B cell (primary cell): ENCODE results near the gene SMIM10L2A. TPM values are rescaled to one million over a fixed set of nuclear protein-coding genes. Genes with fewer than 3 reads are reported as not detected.

Source experiments
- ATAC-seq: fragments of 200-7000 bp; cut with Tn5 transposase; one replicate; pipeline ENCODE4 v1.10.0; 2021; ENCODE audit warnings: low read depth, mild to moderate bottlenecking, moderate number of reproducible peaks, moderate library complexity
- CTCF ChIA-PET: fragments of 350-600 bp; sonication (Branson Sonifier 250); formaldehyde crosslinking; loops from one replicate; lab custom pipeline; 2021; ENCODE audit warnings: antibody characterized with exemption, inconsistent platforms; lab: Charles Lee
- POLR2A ChIA-PET: fragments of 350-600 bp; sonication (Branson Sonifier 250); formaldehyde crosslinking; loops from one replicate; lab custom pipeline; 2021; ENCODE audit warnings: antibody characterized with exemption; lab: Charles Lee
- DNase-seq: peaks from one replicate; pipeline ENCODE4 v3.0.0; 2013
- H2AFZ ChIP-seq: 2 replicates; pipeline ENCODE4 v1.6.1; 2012; ENCODE audit warnings: mild to moderate bottlenecking, low read depth, low read length; ENCODE audit not compliant: insufficient read depth, poor library complexity, severe bottlenecking
- H3K27ac ChIP-seq, 2 donors: 1 replicate in 1 of 2; 2 replicates in 1 of 2; pipeline ENCODE4 v1.5.1; 2012 to 2013; ENCODE audit warnings: low read length in 2 of 2, mild to moderate bottlenecking in 2 of 2, moderate library complexity in 1 of 2
- H3K27me3 ChIP-seq, 4 experiments: fragments of 200-600 bp in 1 of 4; sonication (generic) in 1 of 4; replicated peaks in 1 of 4; 1 replicate in 2 of 4; 2 replicates in 2 of 4; pipeline versions ENCODE4 v1.6.1 to v1.7.0; 2013 to 2016; ENCODE audit warnings: low read length in 3 of 4, mild to moderate bottlenecking in 2 of 4, mixed read lengths in 1 of 4, moderate library complexity in 1 of 4; ENCODE audit not compliant: insufficient read depth in 4 of 4, control insufficient read depth in 3 of 4; ENCODE audit errors: control extremely low read depth in 1 of 4
- H3K36me3 ChIP-seq, 2 experiments: replicated peaks in 1 of 2; 1 replicate in 1 of 2; 2 replicates in 1 of 2; pipeline versions ENCODE4 v1.6.1 to v1.7.1; 2013; ENCODE audit warnings: low read length in 1 of 2; ENCODE audit not compliant: insufficient read depth in 2 of 2, control insufficient read depth in 1 of 2; ENCODE audit errors: control extremely low read depth in 1 of 2, extremely low read depth in 1 of 2
- H3K4me1 ChIP-seq, 2 donors: fragments of 200-600 bp in 1 of 2; sonication (generic) in 1 of 2; 1 replicate in 1 of 2; 2 replicates in 1 of 2; pipeline versions ENCODE4 v1.5.1 to v1.6.1; 2013 to 2017; ENCODE audit warnings: low read length in 2 of 2; ENCODE audit not compliant: control insufficient read depth in 2 of 2, insufficient read depth in 2 of 2
- H3K4me2 ChIP-seq: replicated peaks from 2 replicates; pipeline ENCODE3; 2012; ENCODE audit warnings: mild to moderate bottlenecking, low read depth, low read length; ENCODE audit not compliant: poor library complexity, severe bottlenecking
- H3K4me3 ChIP-seq, 5 experiments: fragments of 200-600 bp in 1 of 5; sonication (generic) in 1 of 5; 1 replicate in 3 of 5; 2 replicates in 2 of 5; pipeline versions ENCODE4 v1.5.1 to v1.7.0; 2011 to 2016; ENCODE audit warnings: low read length in 4 of 5, mild to moderate bottlenecking in 4 of 5, low read depth in 2 of 5, control low read depth in 1 of 5, moderate library complexity in 1 of 5; ENCODE audit not compliant: insufficient read depth in 1 of 5; ENCODE audit errors: control extremely low read depth in 1 of 5, extremely low read depth in 1 of 5
- H3K79me2 ChIP-seq: fragments of 200-600 bp; sonication (generic); one replicate; pipeline ENCODE4 v1.6.0; 2016; ENCODE audit warnings: low read length; ENCODE audit not compliant: control insufficient read depth, insufficient read depth
- H3K9ac ChIP-seq: fragments of 200-600 bp; sonication (generic); 2 replicates; pipeline ENCODE4 v1.6.1; 2017; ENCODE audit warnings: mild to moderate bottlenecking, low read length, moderate library complexity
- H3K9me3 ChIP-seq, 3 donors: one replicate each; pipeline versions ENCODE4 v1.6.1 to v1.7.1; 2013; ENCODE audit warnings: low read length in 2 of 3; ENCODE audit not compliant: control insufficient read depth in 2 of 3, insufficient read depth in 1 of 3; ENCODE audit errors: control extremely low read depth in 1 of 3
- H4K20me1 ChIP-seq: 2 replicates; pipeline ENCODE4 v1.6.0; 2012; ENCODE audit warnings: mild to moderate bottlenecking, low read length; ENCODE audit not compliant: insufficient read depth, control insufficient read depth, poor library complexity, severe bottlenecking
- H3K27ac Mint-ChIP-seq: one replicate; pipeline ENCODE4 v1.8.0; 2021; ENCODE audit warnings: mixed read lengths
- H3K27me3 Mint-ChIP-seq: one replicate; pipeline ENCODE4 v1.8.0; 2021; ENCODE audit warnings: mixed read lengths
- H3K4me1 Mint-ChIP-seq: one replicate; pipeline ENCODE4 v1.8.0; 2021; ENCODE audit warnings: mixed read lengths
- H3K4me3 Mint-ChIP-seq: one replicate; pipeline ENCODE4 v1.8.0; 2021; ENCODE audit warnings: mixed read lengths
- H3K9me3 Mint-ChIP-seq: one replicate; pipeline ENCODE4 v1.8.0; 2022; ENCODE audit warnings: mixed read lengths; ENCODE audit not compliant: insufficient read depth
- EZH2 ChIP-seq: IDR thresholded peaks from 2 replicates; pipeline ENCODE4 v1.6.1; 2012; ENCODE audit warnings: borderline replicate concordance, low read depth, mild to moderate bottlenecking, moderate library complexity, low read length; ENCODE audit not compliant: insufficient read depth, poor library complexity, severe bottlenecking
- WGBS: methylation state at CpG from one replicate; pipeline ENCODE4 v1.1.5; 2013; ENCODE audit warnings: missing lambda C conversion rate; ENCODE audit not compliant: insufficient coverage; 5-methylcytosine and 5-hydroxymethylcytosine counted together
- intact Hi-C: fragments of 100-400 bp; cut with micrococcal nuclease; formaldehyde crosslinking; loops from one replicate; pipeline ENCODE4 v1.10.0; 2022
- polyA plus RNA-seq: library from polyadenylated mRNA; depleted of rRNA; stranded (reverse); fragments of >200 nt; gene quantifications from 2 replicates; pipeline ENCODE4 v1.2.3, GENCODE V29; 2012
- total RNA-seq, 2 donors: library from RNA; stranded (reverse); fragments of 120-200 nt in 1 of 2; gene quantifications; 1 replicate in 1 of 2; 2 replicates in 1 of 2; pipeline versions ENCODE4 v1.2.3 to v1.2.4, GENCODE V29; 2013 to 2022
- TF ChIP-seq, protein P1 (sequence below): fragments of 200-600 bp; IDR thresholded peaks from one replicate; pipeline ENCODE4 v1.8.0; 2022; ENCODE audit warnings: antibody characterized with exemption, mild to moderate bottlenecking

The SMIM10L2A gene
- total and polyA plus RNA-seq, 2 donors (not counting 1 experiment from before 2014, with no cell fraction given), result 0.25 to 0.76 TPM

DNA sequence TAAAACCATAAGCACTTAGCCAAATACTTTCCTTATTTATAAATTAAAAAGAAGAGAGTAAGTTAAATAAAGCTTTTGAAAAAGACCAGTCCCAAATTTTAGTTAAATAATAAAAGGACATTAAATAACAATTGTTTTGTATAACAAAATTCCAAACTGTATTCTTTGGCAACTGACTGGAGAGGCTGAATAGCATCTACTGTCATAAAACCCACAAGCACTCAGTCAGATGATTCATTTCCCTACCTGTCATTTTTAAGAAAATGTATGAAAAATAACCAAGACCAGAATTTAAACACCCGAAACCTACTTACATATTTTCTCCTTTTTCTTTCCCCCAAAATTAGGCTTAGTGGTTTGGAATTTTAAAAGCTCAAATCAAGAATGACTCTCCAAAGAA, 32.5 kb upstream of the SMIM10L2A start:
- CTCF ChIA-PET, result no interaction called here

DNA sequence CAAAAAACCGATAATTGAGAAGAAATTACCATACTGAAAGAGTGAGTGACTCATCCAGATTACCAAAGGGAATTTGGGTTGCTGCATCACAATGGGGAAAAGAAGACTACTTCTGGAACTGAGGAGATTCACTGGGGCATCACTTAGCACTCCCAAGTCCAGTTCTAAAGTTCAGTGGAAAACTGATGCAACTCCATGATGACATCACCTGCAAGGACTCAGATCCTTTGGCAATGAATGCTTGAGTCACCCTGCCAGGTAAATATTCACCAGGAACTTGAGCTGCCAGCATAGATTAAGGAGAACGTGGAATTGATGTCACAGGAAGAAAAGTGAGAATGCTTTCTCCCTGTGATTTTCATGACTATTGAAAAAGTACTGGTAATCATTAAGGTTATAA, 32.0 kb upstream of the SMIM10L2A start:
- ATAC-seq, result no peak
- H2AFZ ChIP-seq, result no peak overlapping the region
- Mint-ChIP-seq H3K4me3 (no peak overlapping the region), H3K9me3 (no peaks in the 10 kb centered on the region), H3K27ac (no peak overlapping the region), H3K4me1 (no peaks in the 10 kb centered on the region), H3K27me3 (peaks cover 5% of the 10 kb centered on the region)
- intact Hi-C loops, result no loop called here
- no peak for DNase-seq
- TF ChIP-seq, protein P1, sequence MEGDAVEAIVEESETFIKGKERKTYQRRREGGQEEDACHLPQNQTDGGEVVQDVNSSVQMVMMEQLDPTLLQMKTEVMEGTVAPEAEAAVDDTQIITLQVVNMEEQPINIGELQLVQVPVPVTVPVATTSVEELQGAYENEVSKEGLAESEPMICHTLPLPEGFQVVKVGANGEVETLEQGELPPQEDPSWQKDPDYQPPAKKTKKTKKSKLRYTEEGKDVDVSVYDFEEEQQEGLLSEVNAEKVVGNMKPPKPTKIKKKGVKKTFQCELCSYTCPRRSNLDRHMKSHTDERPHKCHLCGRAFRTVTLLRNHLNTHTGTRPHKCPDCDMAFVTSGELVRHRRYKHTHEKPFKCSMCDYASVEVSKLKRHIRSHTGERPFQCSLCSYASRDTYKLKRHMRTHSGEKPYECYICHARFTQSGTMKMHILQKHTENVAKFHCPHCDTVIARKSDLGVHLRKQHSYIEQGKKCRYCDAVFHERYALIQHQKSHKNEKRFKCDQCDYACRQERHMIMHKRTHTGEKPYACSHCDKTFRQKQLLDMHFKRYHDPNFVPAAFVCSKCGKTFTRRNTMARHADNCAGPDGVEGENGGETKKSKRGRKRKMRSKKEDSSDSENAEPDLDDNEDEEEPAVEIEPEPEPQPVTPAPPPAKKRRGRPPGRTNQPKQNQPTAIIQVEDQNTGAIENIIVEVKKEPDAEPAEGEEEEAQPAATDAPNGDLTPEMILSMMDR, result no peak
- TF ChIP-seq EZH2, result no peak
- H3K27me3 ChIP-seq, result no peaks in the 10 kb centered on the region
- CTCF ChIA-PET, result no interaction called here
- no peaks in the 10 kb centered on the region for H3K36me3 ChIP-seq
- no peak overlapping the region for H3K4me2 ChIP-seq
- no peaks in the 10 kb centered on the region for H3K79me2 ChIP-seq
- WGBS, result no CpG with 5 or more reads among the region's 2 CpGs
- POLR2A ChIA-PET, result no interaction called here
- no peaks in the 10 kb centered on the region for H3K9me3 ChIP-seq
- no peak overlapping the region for H3K4me3 ChIP-seq
- no peaks in the 10 kb centered on the region for H4K20me1 ChIP-seq
- no peak overlapping the region for H3K9ac ChIP-seq
- H3K27ac ChIP-seq, result no peak overlapping the region
- no peaks in the 10 kb centered on the region for H3K4me1 ChIP-seq

More for the DNA sequence above, 32.5 kb upstream of the SMIM10L2A start:
- WGBS, result no CpG with 5 or more reads among the region's 1 CpG
- Mint-ChIP-seq H3K27me3 (peaks cover 5% of the 10 kb centered on the region), H3K9me3 (no peaks in the 10 kb centered on the region), H3K27ac (no peak overlapping the region), H3K4me3 (no peak overlapping the region), H3K4me1 (no peaks in the 10 kb centered on the region)
- Histone ChIP-seq H3K27me3 (no peaks in the 10 kb centered on the region), H3K4me2 (no peak overlapping the region), H3K27ac (no peak overlapping the region), H4K20me1 (no peaks in the 10 kb centered on the region), H3K9me3 (no peaks in the 10 kb centered on the region), H3K4me1 (no peaks in the 10 kb centered on the region), H3K4me3 (no peak overlapping the region), H3K79me2 (no peaks in the 10 kb centered on the region), H3K36me3 (no peaks in the 10 kb centered on the region), H3K9ac (no peak overlapping the region), H2AFZ (no peak overlapping the region)
- TF ChIP-seq, protein P1, result no peak
- no peak for TF ChIP-seq EZH2
- DNase-seq (no peak), ATAC-seq (no peak)
- POLR2A ChIA-PET, result no interaction called here
- intact Hi-C loops, result no loop called here
